Epithelial cell of proximal tubule (primary cell): ENCODE data around the gene MAFB. TPM values are rescaled to one million over a fixed set of nuclear protein-coding genes. Genes with fewer than 3 reads are reported as not detected.

Experiments used
- DNase-seq: peaks from one replicate; pipeline ENCODE4 v3.0.0-alpha.2; 2011; ENCODE audit warnings: low read depth
- H3K4me3 ChIP-seq: 2 replicates; pipeline ENCODE4 v1.5.1; 2011; ENCODE audit warnings: low read depth, mild to moderate bottlenecking, low read length
- total RNA-seq: library from RNA; depleted of rRNA; stranded (reverse); fragments of >200 nt; gene quantifications from 2 replicates; pipeline ENCODE4 v1.2.3, GENCODE V29; 2015
- TF ChIP-seq, protein P1 (sequence below): conservative IDR thresholded peaks from 2 replicates; pipeline ENCODE4 v1.5.1; 2012; ENCODE audit warnings: low read depth, mild to moderate bottlenecking, low read length

The MAFB gene
- total RNA-seq, 1 donor from 2014 or later, result 0.12 TPM

DNA sequence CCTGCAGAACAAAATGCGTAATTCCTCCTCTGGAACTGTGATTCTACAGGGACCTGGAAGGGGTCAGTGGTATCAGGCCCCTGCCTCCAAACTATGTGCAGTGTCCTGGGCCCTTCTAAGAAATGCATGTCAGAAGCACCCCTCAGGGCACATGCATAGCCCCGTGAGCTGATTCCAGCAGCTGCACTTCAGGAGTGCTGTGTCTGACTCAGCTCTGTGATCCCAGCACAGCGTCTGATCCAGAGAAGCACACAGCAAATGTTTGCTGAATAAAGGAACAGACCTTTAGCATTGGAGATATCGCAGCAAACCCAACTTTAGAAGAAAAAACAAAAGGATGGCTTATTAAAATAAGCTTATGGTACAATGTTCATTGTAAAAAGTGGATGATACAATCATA, 15.8 kb upstream of the MAFB start:
- no peak for DNase-seq
- TF ChIP-seq, protein P1, sequence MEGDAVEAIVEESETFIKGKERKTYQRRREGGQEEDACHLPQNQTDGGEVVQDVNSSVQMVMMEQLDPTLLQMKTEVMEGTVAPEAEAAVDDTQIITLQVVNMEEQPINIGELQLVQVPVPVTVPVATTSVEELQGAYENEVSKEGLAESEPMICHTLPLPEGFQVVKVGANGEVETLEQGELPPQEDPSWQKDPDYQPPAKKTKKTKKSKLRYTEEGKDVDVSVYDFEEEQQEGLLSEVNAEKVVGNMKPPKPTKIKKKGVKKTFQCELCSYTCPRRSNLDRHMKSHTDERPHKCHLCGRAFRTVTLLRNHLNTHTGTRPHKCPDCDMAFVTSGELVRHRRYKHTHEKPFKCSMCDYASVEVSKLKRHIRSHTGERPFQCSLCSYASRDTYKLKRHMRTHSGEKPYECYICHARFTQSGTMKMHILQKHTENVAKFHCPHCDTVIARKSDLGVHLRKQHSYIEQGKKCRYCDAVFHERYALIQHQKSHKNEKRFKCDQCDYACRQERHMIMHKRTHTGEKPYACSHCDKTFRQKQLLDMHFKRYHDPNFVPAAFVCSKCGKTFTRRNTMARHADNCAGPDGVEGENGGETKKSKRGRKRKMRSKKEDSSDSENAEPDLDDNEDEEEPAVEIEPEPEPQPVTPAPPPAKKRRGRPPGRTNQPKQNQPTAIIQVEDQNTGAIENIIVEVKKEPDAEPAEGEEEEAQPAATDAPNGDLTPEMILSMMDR, result no peak

DNA sequence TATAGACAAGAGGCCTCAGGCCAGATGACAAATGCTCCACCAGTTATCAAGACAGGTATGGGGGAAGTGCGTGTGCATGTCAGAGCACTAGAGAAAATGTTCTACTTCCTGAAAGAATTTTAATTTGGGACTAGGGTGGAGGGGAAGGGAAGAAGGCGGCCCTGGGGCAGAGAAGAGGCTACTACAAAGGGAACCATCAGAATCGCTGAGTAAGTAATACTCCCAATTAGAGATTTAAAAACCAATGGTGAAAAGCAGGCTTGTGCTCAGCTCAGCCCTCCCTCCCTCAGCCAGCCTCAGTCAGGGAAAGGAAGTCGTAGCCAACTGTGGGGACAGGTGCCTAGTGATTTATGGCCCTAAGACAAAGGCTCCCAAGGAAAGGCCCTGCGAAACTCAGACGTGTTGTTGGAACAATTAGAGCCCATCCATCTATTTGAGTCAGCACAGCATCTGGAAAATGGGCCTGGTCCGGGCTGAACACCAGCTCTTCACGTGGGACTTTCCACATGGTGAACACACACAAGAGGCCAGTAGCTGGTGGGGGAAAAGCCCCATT, 15.0 kb upstream of the MAFB start:
- DNase-seq, result no peak
- TF ChIP-seq, protein P1, result no peak
- no peak overlapping the region for H3K4me3 ChIP-seq

More for the DNA sequence above, 15.8 kb upstream of the MAFB start:
- no peak overlapping the region for H3K4me3 ChIP-seq

DNA sequence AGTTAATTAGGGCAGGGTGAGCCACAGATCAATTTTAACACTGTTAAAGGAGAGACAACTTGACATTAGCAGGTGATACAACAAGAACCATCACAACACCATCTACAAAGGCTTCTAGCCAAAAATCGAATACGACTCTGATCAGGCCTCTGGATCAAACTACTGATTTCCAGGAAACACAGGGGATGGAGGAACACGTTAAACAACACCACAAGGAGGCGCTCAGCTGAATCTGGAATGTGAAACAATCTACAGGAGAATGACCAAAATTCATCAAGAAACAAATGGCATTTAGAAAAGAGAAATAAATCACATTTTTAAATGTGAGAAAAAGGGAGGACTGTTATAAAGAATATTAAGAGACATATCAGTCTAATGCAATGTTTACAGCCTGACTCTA, 13.5 kb upstream of the MAFB start:
- DNase-seq, result no peak
- TF ChIP-seq, protein P1, result no peak
- H3K4me3 ChIP-seq, result no peak overlapping the region

DNA sequence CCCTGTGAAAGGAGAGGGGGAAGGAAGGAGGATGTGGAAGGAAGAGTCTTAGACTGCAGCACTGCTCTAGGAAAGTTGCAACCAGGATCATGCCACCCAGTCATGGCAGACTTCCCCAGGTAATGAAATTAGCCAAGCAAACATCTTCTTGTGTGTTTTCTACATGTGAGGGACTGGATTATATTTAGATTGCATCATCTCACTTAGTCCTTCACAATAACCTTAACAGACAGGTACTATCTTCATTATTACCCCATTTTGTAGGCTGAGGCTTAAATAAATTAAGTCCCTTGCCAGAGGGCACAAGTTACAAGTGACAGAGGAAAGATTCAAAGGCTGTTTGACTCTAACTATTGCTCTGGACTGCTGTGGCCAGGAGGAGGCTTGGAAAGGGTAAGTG, 9.7 kb upstream of the MAFB start:
- TF ChIP-seq, protein P1, result no peak
- H3K4me3 ChIP-seq, result no peak overlapping the region
- no peak for DNase-seq

DNA sequence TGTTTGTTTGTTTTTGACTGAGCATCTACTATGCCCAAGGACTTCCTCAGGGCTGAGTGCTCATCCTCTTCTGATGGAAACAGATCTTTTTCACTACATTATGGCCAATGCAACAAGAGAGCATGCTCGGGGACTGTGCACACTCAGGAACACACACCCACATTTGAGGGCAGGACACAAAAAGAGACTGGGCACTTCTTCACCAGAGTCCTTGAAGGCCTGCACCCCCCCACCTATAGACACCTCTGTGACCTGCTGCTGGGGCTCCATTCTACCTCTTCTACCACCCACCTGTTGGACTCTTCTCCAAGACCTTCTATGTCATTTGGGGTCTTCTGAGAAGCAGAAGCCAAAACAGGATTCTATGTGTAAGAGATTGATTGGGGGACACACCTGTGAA, 9.2 kb upstream of the MAFB start:
- no peak overlapping the region for H3K4me3 ChIP-seq
- DNase-seq, result no peak
- TF ChIP-seq, protein P1, result no peak

DNA sequence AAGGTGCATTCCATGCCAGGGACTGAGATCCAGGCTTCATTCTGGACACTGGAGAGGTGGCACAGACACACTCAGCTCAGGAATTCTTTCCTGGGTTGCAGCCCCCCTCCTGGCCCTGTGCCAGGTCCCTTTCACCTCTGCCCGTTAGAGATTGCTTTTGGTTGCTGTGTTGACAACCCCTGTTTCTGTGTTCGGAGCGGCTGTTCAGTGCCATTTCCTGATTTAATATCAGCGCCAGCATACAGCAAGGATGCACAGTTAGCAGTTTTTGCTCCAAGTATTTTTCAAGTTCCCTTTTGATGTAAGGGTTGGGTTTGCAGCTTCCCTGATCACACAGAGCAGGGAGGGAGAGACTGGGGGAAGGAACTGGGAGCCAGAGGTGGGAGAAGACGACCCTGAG, 8.5 kb upstream of the MAFB start:
- no peak for DNase-seq
- TF ChIP-seq, protein P1, result no peak
- no peak overlapping the region for H3K4me3 ChIP-seq

DNA sequence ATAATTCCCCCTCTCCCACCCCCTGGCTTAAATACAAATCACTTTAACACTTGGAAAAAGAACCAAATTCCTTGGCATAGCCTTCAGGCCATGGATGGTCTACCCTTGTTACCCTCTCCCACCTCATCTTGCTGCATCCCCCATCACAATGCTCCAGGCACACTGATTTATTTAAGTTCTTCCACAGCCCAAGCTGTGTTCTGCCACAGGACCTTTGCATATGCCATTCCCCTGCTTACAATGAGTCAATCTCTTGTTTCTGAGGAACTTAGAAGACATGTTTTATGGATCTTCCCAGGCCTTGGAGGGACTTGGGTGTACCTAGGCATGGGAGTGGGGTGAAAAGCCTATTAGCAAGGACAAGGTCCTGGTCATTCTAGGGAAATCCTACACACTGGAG, 6.2 kb upstream of the MAFB start:
- no peak overlapping the region for H3K4me3 ChIP-seq
- DNase-seq, result no peak
- TF ChIP-seq, protein P1, result no peak
